Adrenal gland (tissue), 12 donors: ENCODE results near the gene STK25. TPM values are rescaled to one million over a fixed set of nuclear protein-coding genes. Genes with fewer than 3 reads are reported as not detected.
"Not testable (repeated sequence)": the region's sequence is repeated elsewhere in the genome, so short reads cannot be mapped to it uniquely, and the experiment has no call there.

Experiments used
- DNase-seq, 7 donors: peaks; one replicate each; pipeline ENCODE4 v3.0.0-alpha.2; 2019 to 2020
- H3K27ac ChIP-seq, 5 donors: fragments of 200-600 bp; sonication (generic) in 4 of 5; 1 replicate in 3 of 5; 2 replicates in 2 of 5; pipeline versions ENCODE4 v1.5.1 to v1.8.0; 2016 to 2020; ENCODE audit warnings: mild to moderate bottlenecking in 1 of 5
- H3K27me3 ChIP-seq: fragments of 200-600 bp; 2 replicates; pipeline ENCODE4 v1.8.0; 2021
- H3K36me3 ChIP-seq, 2 donors: fragments of 200-600 bp; replicated peaks in 1 of 2; 1 replicate in 1 of 2; 2 replicates in 1 of 2; pipeline versions ENCODE4 v1.5.1 to v1.8.0; 2018 to 2022
- H3K4me1 ChIP-seq, 2 donors: fragments of 200-600 bp; replicated peaks in 1 of 2; 1 replicate in 1 of 2; 2 replicates in 1 of 2; pipeline versions ENCODE4 v1.5.1 to v1.8.0; 2018 to 2021
- H3K4me3 ChIP-seq, 4 donors: fragments of 200-600 bp; sonication (generic) in 3 of 4; one replicate each; pipeline ENCODE4 v1.5.1; 2016 to 2018
- H3K9me3 ChIP-seq, 3 donors: fragments of 200-600 bp; sonication (generic) in 1 of 3; replicated peaks in 1 of 3; 1 replicate in 2 of 3; 2 replicates in 1 of 3; pipeline versions ENCODE4 v1.5.1 to v1.8.0; 2016 to 2021
- POLR2A ChIP-seq, 2 donors: fragments of 450-650 bp; IDR thresholded peaks; one replicate each; pipeline ENCODE4 v1.6.1; 2017; ENCODE audit warnings: antibody characterized with exemption in 2 of 2, mild to moderate bottlenecking in 2 of 2, moderate library complexity in 1 of 2
- WGBS, 4 donors: extraction: QIAGEN DNeasy Blood & Tissue Kit in 2 of 4; methylation state at CpG; one replicate each; pipeline versions ENCODE4 v1.1.5 to v1.1.7; 2013 to 2017; 5-methylcytosine and 5-hydroxymethylcytosine counted together
- intact Hi-C, 2 donors: fragments of 100-400 bp; cut with DNase I; formaldehyde crosslinking; loops; one replicate each; pipeline versions ENCODE4 v1.14.1 to v1.15.0; 2022 to 2023
- polyA plus RNA-seq, 3 donors: library from polyadenylated mRNA; stranded (reverse); fragments of 200-250 nt in 2 of 3; fragments of 350-450 nt in 1 of 3; fragmentation: Illumina TruSeq in 1 of 3; extraction: RNeasy Lipid Tissue Mini Kit (QIAGEN cat#74804) in 1 of 3; gene quantifications; one replicate each; pipeline ENCODE4 v1.2.3, GENCODE V29; 2013 to 2014
- total RNA-seq, 9 donors: library from RNA; depleted of rRNA in 4 of 9; stranded (reverse); fragments of >200 nt in 4 of 9; fragments of 120-200 nt in 1 of 9; fragmentation: NEBNext Ultra II Directional in 1 of 9; extraction: Animal tissue kit (Norgen Biotek cat#: 25700) in 1 of 9; gene quantifications; one replicate each; pipeline versions ENCODE4 v1.1.0 to v1.2.4, GENCODE V29; 2013 to 2023
- TF ChIP-seq, protein P1 (sequence below), 6 experiments: fragments of 450-650 bp in 4 of 6; fragments of 200-600 bp in 2 of 6; sonication (generic) in 1 of 6; IDR thresholded peaks; 1 replicate in 5 of 6; 2 replicates in 1 of 6; pipeline versions ENCODE4 v1.5.1 to v1.8.0; 2016 to 2021; ENCODE audit warnings: antibody characterized with exemption in 6 of 6, mild to moderate bottlenecking in 2 of 6, moderate library complexity in 1 of 6
- donor health status: healthy with polysubstance abuse.
- donor health status: Bipolar disorder and iron deficiency.
- donor health status: DM: yes; HTN: yes; CAD: no.
- donor health status: DM: no; HTN: no; CAD: no.
- donor health status: DM: no; HTN: no; CAD: no.
- donor health status: DM: yes; HTN: yes; CAD: no.

STK25 gene
- total and polyA plus RNA-seq, 12 donors, result 71.4 to 352 (median 167) TPM

DNA sequence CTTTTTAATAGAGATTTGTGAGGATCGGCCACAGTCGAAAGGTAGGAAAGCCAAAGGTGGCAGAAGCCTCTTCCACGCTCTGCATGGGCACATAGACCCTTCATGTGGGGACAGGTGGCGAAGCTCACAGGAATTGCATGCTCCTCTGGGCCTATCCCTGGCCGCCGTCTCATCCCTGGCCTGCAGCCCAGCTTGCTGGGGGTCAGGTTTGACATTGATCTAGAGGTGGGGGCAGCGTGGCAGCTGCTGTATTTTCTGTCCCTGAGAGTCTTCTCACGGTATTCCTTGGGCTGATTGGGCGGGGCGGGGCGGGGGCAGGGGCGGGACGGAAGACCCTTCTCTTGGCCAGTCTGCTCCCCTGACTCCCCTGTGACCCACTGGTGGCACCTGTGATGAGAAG is 48.9 kb downstream of the STK25 start:
- no peaks in the 10 kb centered on the region for H3K27me3 ChIP-seq
- H3K9me3 ChIP-seq, result no peaks in the 10 kb centered on the region
- intact Hi-C loops, result no loop called here
- no peaks in the 10 kb centered on the region for H3K36me3 ChIP-seq
- H3K4me3 ChIP-seq, result no peak overlapping the region
- H3K4me1 ChIP-seq, result no peaks in the 10 kb centered on the region
- 86 to 97% (median 93%) methylated on average over 8 to 13 of the region's 13 CpGs for WGBS, 4 donors
- no peak for DNase-seq
- no peak for TF ChIP-seq POLR2A (IDR thresholded peaks at IDR 0.05)
- TF ChIP-seq, protein P1, sequence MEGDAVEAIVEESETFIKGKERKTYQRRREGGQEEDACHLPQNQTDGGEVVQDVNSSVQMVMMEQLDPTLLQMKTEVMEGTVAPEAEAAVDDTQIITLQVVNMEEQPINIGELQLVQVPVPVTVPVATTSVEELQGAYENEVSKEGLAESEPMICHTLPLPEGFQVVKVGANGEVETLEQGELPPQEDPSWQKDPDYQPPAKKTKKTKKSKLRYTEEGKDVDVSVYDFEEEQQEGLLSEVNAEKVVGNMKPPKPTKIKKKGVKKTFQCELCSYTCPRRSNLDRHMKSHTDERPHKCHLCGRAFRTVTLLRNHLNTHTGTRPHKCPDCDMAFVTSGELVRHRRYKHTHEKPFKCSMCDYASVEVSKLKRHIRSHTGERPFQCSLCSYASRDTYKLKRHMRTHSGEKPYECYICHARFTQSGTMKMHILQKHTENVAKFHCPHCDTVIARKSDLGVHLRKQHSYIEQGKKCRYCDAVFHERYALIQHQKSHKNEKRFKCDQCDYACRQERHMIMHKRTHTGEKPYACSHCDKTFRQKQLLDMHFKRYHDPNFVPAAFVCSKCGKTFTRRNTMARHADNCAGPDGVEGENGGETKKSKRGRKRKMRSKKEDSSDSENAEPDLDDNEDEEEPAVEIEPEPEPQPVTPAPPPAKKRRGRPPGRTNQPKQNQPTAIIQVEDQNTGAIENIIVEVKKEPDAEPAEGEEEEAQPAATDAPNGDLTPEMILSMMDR (IDR thresholded peaks at IDR 0.05), result no peak
- no peak overlapping the region for H3K27ac ChIP-seq

DNA sequence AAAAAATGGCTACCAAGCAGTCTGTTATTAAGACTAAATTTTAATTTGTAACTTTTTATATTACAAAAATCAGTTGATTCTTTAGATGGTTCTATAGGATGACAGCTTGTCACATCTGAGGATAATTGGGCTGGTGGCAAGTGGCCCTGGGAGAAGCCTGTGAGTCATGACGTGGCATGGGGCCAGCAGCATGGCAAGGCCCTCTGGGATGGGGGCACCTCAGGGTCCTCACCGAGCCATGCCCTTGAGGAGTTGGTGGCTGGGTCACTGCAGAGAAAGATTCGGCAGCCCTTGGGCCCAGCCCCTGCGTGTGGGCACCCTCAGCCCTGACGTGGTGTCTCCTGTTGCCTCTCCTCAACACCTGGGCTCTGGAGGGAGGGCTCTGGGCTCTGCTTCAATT is 49.7 kb downstream of the STK25 start:
- intact Hi-C loops, result no loop called here
- DNase-seq, result peak in 4 of 7 donors; percentile 27 to 37 (median 30)
- WGBS, 4 donors, result 52 to 68% (median 65%) methylated on average over 3 to 5 of the region's 5 CpGs; no CpG with 5 or more reads in 1 of the 4 donors

DNA sequence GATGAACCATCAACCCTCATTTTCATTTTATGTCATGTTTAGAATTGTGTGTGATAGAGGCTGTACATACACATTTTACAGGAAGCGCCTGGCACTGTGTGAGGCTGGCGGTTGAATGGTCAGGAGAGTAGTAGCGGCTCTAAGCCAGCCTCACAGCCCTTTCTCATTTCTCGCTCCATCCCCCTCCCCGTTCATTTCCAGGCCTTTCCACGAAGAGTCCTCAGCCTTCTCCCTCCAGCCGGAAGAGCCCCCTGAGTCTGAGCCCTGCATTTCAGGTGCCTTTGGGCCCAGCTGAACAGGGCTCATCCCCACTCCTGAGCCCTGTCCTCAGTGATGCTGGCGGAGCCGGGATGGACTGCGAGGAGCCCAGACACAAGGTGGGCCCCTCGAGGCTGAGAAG is 51.8 kb downstream of the STK25 start:
- WGBS, 4 donors, result 80 to 94% (median 89%) methylated on average over 9 to 11 of the region's 11 CpGs
- intact Hi-C loops, result no loop called here
- no peak for DNase-seq

More for the DNA sequence above, 49.7 kb downstream of the STK25 start:
- TF ChIP-seq, protein P1 (IDR thresholded peaks at IDR 0.05), result no peak
- no peak for TF ChIP-seq POLR2A (IDR thresholded peaks at IDR 0.05)
- no peaks in the 10 kb centered on the region for H3K36me3 ChIP-seq
- no peak overlapping the region for H3K4me3 ChIP-seq
- no peaks in the 10 kb centered on the region for H3K27me3 ChIP-seq
- H3K4me1 ChIP-seq, result no peaks in the 10 kb centered on the region
- H3K27ac ChIP-seq, result no peak overlapping the region
- H3K9me3 ChIP-seq, result no peaks in the 10 kb centered on the region

DNA sequence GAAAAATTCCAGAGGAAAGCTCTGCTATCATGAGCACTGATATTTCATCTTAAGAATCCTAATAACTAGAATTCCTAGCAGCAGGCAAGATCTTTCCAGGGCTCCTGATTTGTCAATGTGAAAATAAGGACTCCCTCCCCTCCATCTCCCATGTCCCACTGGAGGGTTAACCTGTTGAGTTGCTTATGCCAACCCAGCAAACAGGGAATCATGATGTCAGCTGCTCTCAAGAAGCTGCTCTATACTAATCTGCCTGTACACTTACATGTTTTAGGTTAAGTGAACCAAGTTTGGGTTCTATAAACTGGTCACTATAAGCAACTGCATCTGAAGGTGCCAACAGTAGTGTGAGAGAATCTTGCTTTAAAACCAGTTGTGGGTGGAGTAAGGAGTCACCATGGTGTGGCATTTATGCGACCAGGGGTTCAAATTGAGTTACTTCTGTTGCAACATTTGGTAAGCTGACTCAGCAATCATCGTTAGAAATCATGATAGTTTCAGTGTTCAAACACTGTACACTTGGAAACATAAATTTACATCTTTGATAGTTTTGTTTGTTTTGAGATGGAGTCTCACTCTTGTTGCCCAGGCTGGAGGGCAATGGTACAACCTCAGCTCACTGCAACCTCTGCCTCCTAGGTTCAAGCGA is 53.4 kb downstream of the STK25 start:
- no peak for DNase-seq
- no peaks in the 10 kb centered on the region for H3K9me3 ChIP-seq
- intact Hi-C loops, result no loop called here
- 69 to 90% (median 81%) methylated on average over 3 of the region's 3 CpGs for WGBS, 4 donors
- no peak overlapping the region for H3K27ac ChIP-seq
- TF ChIP-seq, protein P1 (IDR thresholded peaks at IDR 0.05), result no peak
- TF ChIP-seq POLR2A (IDR thresholded peaks at IDR 0.05), result no peak
- H3K4me1 ChIP-seq, result no peaks in the 10 kb centered on the region
- H3K4me3 ChIP-seq, result no peak overlapping the region
- no peaks in the 10 kb centered on the region for H3K27me3 ChIP-seq
- H3K36me3 ChIP-seq, result no peaks in the 10 kb centered on the region

More for the DNA sequence above, 51.8 kb downstream of the STK25 start:
- TF ChIP-seq, protein P1 (IDR thresholded peaks at IDR 0.05), result no peak
- TF ChIP-seq POLR2A (IDR thresholded peaks at IDR 0.05), result no peak
- Histone ChIP-seq H3K4me3 (no peak overlapping the region), H3K36me3 (no peaks in the 10 kb centered on the region), H3K4me1 (no peaks in the 10 kb centered on the region), H3K27ac (no peak overlapping the region), H3K9me3 (no peaks in the 10 kb centered on the region), H3K27me3 (no peaks in the 10 kb centered on the region)

DNA sequence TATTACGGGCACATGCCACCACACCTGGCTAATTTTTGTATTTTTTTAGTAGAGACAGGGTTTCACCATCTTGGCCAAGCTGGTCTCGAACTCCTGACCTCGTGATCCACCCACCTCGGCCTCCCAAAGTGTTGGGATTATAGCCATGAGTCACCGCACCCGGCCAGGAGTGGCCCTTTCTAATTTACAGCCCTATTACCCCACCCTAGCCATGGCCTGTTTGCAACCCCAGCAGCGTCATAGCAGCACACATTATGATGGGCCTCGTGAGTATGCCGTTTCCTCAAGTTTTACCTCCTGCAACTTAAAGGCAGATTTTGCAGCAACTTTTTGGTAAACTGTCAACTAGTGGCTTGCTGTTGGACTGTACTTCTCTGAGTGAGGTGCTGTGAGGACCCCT is 54.5 kb downstream of the STK25 start:
- H3K27ac ChIP-seq, H3K4me3 ChIP-seq, DNase-seq, H3K9me3 ChIP-seq, H3K4me1 ChIP-seq, H3K27me3 ChIP-seq, H3K36me3 ChIP-seq, intact Hi-C loops: not testable (repeated sequence)
- 83 to 92% (median 89%) methylated on average over 8 to 9 of the region's 9 CpGs for WGBS, 4 donors
